GM12878 (cell line): Measurements from ENCODE around the gene LPCAT2. TPM values are rescaled to one million over a fixed set of nuclear protein-coding genes. Genes with fewer than 3 reads are reported as not detected.

Source experiments
- ASH2L ChIP-seq: fragments of 300-600, 200-600 bp; sonication (generic); IDR thresholded peaks from 2 replicates; pipeline ENCODE4 v1.6.1; 2017; ENCODE audit warnings: low read depth, mild to moderate bottlenecking, borderline replicate concordance
- BCL3 ChIP-seq: IDR thresholded peaks from 2 replicates; pipeline ENCODE4 v1.6.1; 2011; ENCODE audit warnings: borderline replicate concordance, low read depth, mild to moderate bottlenecking, moderate library complexity, low read length; ENCODE audit not compliant: insufficient read depth, poor library complexity, severe bottlenecking
- CREB1 ChIP-seq: IDR thresholded peaks from 2 replicates; pipeline ENCODE4 v1.6.1; 2012; ENCODE audit warnings: low read depth, mild to moderate bottlenecking, inconsistent platforms
- CUX1 ChIP-seq: IDR thresholded peaks from 2 replicates; pipeline ENCODE4 v1.6.1; 2012; ENCODE audit warnings: improper control_type of control experiment, low read depth, low read length; ENCODE audit not compliant: insufficient replicate concordance
- MTA3 ChIP-seq: IDR thresholded peaks from 2 replicates; pipeline ENCODE4 v1.6.1; 2012; ENCODE audit warnings: low read length, inconsistent platforms, borderline replicate concordance
- MYC ChIP-seq: IDR thresholded peaks from 2 replicates; pipeline ENCODE4 v1.6.1; 2011; ENCODE audit warnings: mild to moderate bottlenecking, low read length, moderate library complexity, inconsistent platforms; ENCODE audit not compliant: insufficient read depth, insufficient replicate concordance, insufficient read length, severe bottlenecking
- PBX3 ChIP-seq: IDR thresholded peaks from 2 replicates; pipeline ENCODE4 v1.6.1; 2011; ENCODE audit warnings: mild to moderate bottlenecking, low read depth, low read length, moderate library complexity; ENCODE audit not compliant: insufficient replicate concordance
- POLR2AphosphoS5 ChIP-seq: IDR thresholded peaks from 2 replicates; pipeline ENCODE4 v1.6.1; 2011; ENCODE audit warnings: mild to moderate bottlenecking, low read length, inconsistent platforms
- RAD51 ChIP-seq: fragments of 450-650 bp; IDR thresholded peaks from 2 replicates; pipeline ENCODE4 v1.6.1; 2016; ENCODE audit warnings: moderate library complexity, mild to moderate bottlenecking, inconsistent platforms
- ZNF687 ChIP-seq: fragments of 450-650 bp; IDR thresholded peaks from 2 replicates; pipeline ENCODE4 v1.6.1; 2017; ENCODE audit warnings: mild to moderate bottlenecking, moderate library complexity
- polyA plus RNA-seq, 11 experiments: library from polyadenylated mRNA; depleted of rRNA in 4 of 11; unstranded in 6 of 11; stranded (reverse) in 5 of 11; fragments of >200 nt; fragmentation: Nextera tagmentation in 4 of 11; fragmentation: Illumina TruSeq in 1 of 11; extraction: Ambion mirVana in 4 of 11; extraction: Trizol in 1 of 11; gene quantifications; 1 replicate in 1 of 11; 2 replicates in 10 of 11; pipeline versions ENCODE4 v1.2.1 to v1.2.3, GENCODE V29; 2011 to 2016; ENCODE audit warnings: inconsistent platforms in 2 of 11, missing spikeins in 2 of 11, low read depth in 1 of 11
- total RNA-seq, 4 experiments: library from RNA; depleted of rRNA in 3 of 4; stranded (reverse); fragments of >200 nt in 3 of 4; fragmentation: Illumina TruSeq in 1 of 4; extraction: Trizol in 1 of 4; gene quantifications; 2 replicates each; pipeline versions ENCODE4 v1.2.1 to v1.2.3, GENCODE V29; 2013 to 2021

Gene LPCAT2
- total and polyA plus RNA-seq, 10 of the 15 experiments (the other 5 are each of a cell fraction or from before 2014, with no cell fraction given): 0.01 TPM; not detected in 9

- no peak for TF ChIP-seq PBX3
- no peak for TF ChIP-seq ASH2L
- TF ChIP-seq ZNF687: no peak
- TF ChIP-seq RAD51: no peak
- no peak for TF ChIP-seq CUX1
- TF ChIP-seq POLR2AphosphoS5: no peak
- TF ChIP-seq BCL3: no peak
- no peak for TF ChIP-seq CREB1
- TF ChIP-seq MTA3: no peak
- TF ChIP-seq MYC: no peak
These were observed 17.6 kb downstream of the LPCAT2 start (continued) for GRCh38 chr16:55526441-55526840.
